GM12801 (cell line): ENCODE data around the gene FAM20C.

ENCODE experiments used
- TF ChIP-seq, protein P1 (sequence below): IDR thresholded peaks from one replicate; pipeline ENCODE4 v1.5.1; 2011; ENCODE audit warnings: control low read depth; ENCODE audit not compliant: insufficient read length; ENCODE audit errors: extremely low read depth

The FAM20C gene

GRCh38 chr7:166338-167060, 25.9 kb upstream of the FAM20C start:
- TF ChIP-seq, protein P1, sequence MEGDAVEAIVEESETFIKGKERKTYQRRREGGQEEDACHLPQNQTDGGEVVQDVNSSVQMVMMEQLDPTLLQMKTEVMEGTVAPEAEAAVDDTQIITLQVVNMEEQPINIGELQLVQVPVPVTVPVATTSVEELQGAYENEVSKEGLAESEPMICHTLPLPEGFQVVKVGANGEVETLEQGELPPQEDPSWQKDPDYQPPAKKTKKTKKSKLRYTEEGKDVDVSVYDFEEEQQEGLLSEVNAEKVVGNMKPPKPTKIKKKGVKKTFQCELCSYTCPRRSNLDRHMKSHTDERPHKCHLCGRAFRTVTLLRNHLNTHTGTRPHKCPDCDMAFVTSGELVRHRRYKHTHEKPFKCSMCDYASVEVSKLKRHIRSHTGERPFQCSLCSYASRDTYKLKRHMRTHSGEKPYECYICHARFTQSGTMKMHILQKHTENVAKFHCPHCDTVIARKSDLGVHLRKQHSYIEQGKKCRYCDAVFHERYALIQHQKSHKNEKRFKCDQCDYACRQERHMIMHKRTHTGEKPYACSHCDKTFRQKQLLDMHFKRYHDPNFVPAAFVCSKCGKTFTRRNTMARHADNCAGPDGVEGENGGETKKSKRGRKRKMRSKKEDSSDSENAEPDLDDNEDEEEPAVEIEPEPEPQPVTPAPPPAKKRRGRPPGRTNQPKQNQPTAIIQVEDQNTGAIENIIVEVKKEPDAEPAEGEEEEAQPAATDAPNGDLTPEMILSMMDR, result no peak

DNA sequence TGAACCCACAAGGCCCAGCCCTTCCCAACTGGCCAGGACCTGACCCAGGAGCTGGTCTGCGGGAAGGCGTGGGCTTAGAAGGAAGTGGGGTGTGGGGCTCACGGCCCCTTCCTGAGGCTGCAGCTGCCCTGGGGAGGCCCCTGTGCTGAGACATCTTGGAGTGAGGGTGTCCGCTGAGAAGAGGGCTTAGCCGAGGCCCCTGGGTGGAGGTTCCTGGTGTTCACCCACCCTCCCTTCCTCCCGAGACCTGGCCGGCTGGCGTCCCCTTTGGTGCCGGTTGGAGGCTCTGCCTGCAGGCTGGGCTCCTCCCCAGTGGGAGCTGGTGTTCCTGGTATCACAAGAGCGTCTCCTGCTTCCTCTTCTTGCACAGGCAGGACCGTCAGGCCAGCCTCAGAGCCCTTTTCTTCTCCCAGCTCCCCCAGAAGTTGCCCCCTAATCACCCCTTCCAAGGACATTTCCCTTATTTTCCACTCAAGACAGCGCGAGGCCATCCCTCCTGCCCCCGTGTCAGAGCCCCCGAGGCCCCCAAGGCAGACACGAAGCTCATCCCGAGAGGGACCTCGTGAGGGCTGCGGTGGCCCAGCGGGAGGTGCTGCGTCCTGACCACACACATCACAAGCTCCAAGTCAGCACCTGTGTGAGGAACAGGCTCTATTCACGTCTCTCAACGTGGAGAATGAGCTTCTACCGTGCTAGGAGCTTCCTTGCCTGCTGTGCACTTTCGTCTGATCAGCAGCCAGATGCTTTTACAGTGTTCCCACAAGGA, 25.1 kb upstream of the FAM20C start:
- TF ChIP-seq, protein P1, result no peak

DNA sequence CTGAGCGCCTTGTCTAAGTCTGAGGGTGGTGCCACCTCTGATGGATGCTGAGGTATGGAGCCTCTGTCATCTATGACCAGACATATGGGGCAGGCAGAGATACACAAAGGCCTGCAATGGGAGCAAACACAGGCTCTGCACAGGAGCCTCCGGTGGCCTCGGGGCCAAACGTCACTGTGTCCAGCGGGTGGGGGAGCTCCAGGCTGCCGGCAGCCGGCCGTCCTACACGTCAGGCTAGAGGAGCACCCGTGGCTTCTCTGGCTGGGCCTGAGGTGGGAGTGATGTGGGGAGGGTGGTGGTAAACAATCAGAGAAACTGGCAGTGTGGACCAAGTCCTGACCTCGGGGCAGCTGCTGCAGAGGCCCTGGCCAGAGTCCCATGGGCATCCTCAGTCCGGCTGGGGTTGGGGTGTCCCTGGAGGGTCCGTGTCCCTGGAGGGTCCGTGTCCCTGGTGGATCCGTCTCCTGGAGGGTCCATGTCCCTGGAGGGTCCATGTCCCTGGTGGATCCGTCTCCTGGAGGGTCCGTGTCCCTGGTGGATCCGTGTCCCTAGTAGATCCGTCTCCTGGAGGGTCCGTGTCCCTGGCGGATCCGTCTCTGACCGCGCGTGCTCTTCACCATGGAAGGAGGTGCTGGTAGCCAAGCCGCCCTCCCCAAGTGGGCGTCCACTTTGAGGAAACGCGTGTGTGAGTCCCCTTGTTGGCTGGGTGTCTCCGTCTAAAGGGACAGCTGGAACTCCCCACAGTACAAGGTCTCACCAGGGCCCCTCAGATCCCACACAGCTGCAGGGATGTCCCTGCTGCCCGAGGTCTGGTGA, 24.2 kb upstream of the FAM20C start:
- TF ChIP-seq, protein P1, result no peak

- TF ChIP-seq, protein P1, result no peak
Observed at GRCh38 chr7:169276-170172, 22.8 kb upstream of the FAM20C start.

DNA sequence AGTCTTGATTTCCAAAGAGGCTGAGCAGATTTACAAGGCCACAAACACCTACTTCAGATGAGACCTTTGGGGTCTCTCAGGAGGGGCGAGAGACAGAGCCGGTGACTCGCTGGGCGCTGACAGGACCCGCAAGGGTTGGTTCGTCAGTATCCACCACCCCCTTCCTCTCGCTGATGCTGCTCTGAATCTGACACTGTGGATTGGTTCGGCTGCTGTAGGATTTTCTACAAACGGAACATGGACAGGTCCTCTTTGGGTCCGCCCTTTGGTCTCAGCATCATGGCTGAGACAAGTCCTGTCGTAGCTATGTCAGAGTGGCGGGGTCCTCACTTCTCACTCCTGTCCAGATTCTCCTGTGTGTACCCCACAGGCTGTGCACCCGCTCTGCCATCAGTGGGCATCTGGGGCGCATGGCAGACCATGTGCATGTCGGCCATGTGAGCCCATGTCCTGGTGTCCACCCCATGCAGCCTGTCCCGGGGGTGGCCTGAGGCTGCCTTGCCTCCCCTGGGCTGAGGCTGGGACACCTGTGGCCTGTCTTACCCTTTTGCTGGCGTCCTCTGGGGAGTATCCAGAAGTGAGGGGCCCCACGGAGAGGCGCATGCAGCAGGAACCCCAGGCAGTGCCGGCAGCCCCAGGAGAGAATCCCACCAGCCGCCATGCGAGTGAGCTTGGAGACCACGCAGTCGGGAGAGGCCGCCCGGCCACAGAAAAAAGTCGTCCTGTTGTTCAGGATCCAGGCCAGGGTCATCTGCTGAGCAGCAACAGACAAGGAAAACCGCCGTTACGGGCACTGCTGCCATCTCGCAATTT, 21.6 kb upstream of the FAM20C start:
- TF ChIP-seq, protein P1, result no peak

- TF ChIP-seq, protein P1, result no peak
Observed at GRCh38 chr7:171364-171904, 20.9 kb upstream of the FAM20C start.
